OCI-LY3 (cell line): ENCODE data around the gene SYT7.

Source experiments
- H2AFZ ChIP-seq: fragments of 200-600, 300-600 bp; shearing (Covaris generic); 2 replicates; pipeline ENCODE4 v1.6.0; 2014; ENCODE audit warnings: antibody characterized with exemption, low read depth, low read length
- H3K27ac ChIP-seq: fragments of 200-600, 300-600 bp; sonication (generic); 2 replicates; pipeline ENCODE4 v1.5.1; 2014; ENCODE audit warnings: mild to moderate bottlenecking, low read length, moderate library complexity, mixed read lengths
- H3K27me3 ChIP-seq: fragments of 200-600, 300-600 bp; sonication (generic); 2 replicates; pipeline ENCODE4 v1.6.1; 2014; ENCODE audit warnings: low read depth, low read length, mixed read lengths
- H3K36me3 ChIP-seq: fragments of 200-600, 300-600 bp; sonication (generic); replicated peaks from 2 replicates; pipeline ENCODE3; 2014; ENCODE audit warnings: low read depth, low read length, mixed read lengths
- H3K4me1 ChIP-seq: fragments of 300-600, 200-600 bp; sonication (generic); 2 replicates; pipeline ENCODE4 v1.6.1; 2014; ENCODE audit warnings: low read length, mixed read lengths
- H3K4me2 ChIP-seq: fragments of 200-600, 300-600 bp; sonication (generic); 2 replicates; pipeline ENCODE4 v1.6.1; 2014; ENCODE audit warnings: low read length, mixed read lengths
- H3K4me3 ChIP-seq: fragments of 300-600, 200-600 bp; sonication (generic); 2 replicates; pipeline ENCODE4 v1.5.1; 2014; ENCODE audit warnings: antibody characterized with exemption, mild to moderate bottlenecking, low read length, moderate library complexity
- H3K79me2 ChIP-seq: fragments of 300-600, 200-600 bp; shearing (Covaris generic); 2 replicates; pipeline ENCODE4 v1.6.1; 2014; ENCODE audit warnings: mild to moderate bottlenecking, low read length, mixed read lengths
- H3K9ac ChIP-seq: fragments of 300-600, 200-600 bp; shearing (Covaris generic); 2 replicates; pipeline ENCODE4 v1.6.0; 2014; ENCODE audit warnings: mild to moderate bottlenecking, low read length, moderate library complexity
- H3K9me3 ChIP-seq: fragments of 200-600, 300-600 bp; shearing (Covaris generic); 2 replicates; pipeline ENCODE4 v1.6.1; 2014; ENCODE audit warnings: low read length, mixed read lengths; ENCODE audit not compliant: insufficient read depth
- H4K20me1 ChIP-seq: fragments of 200-600, 300-600 bp; sonication (generic); 2 replicates; pipeline ENCODE4 v1.6.1; 2016; ENCODE audit warnings: low read length, mixed read lengths; ENCODE audit not compliant: insufficient read depth
- CTCF ChIP-seq: fragments of 200-600, 300-600 bp; sonication (generic); IDR thresholded peaks from 2 replicates; pipeline ENCODE4 v1.5.1; 2014; ENCODE audit warnings: antibody characterized with exemption, low read length, low read depth
- EZH2phosphoT487 ChIP-seq: fragments of 200-600 bp; shearing (Covaris generic); IDR thresholded peaks from 2 replicates; pipeline ENCODE4 v1.6.1; 2018; ENCODE audit warnings: antibody characterized with exemption, mixed run types, low read depth

Gene SYT7

GRCh38 chr11:61613870-61614269, 33.0 kb upstream of the SYT7 start:
- H3K79me2 ChIP-seq: no peaks in the 10 kb centered on the region
- peaks cover 33% of the 10 kb centered on the region for H3K27me3 ChIP-seq
- H3K4me1 ChIP-seq: no peaks in the 10 kb centered on the region
- no peak overlapping the region for H3K27ac ChIP-seq
- TF ChIP-seq CTCF: no peak
- no peak for TF ChIP-seq EZH2phosphoT487
- H3K4me2 ChIP-seq: no peak overlapping the region
- no peak overlapping the region for H3K4me3 ChIP-seq
- no peak overlapping the region for H2AFZ ChIP-seq
- no peak overlapping the region for H3K9ac ChIP-seq
- H3K36me3 ChIP-seq: no peaks in the 10 kb centered on the region
- no peaks in the 10 kb centered on the region for H3K9me3 ChIP-seq
- H4K20me1 ChIP-seq: no peaks in the 10 kb centered on the region

GRCh38 chr11:61613051-61613450, 32.2 kb upstream of the SYT7 start:
- no peak overlapping the region for H3K4me2 ChIP-seq
- no peak overlapping the region for H2AFZ ChIP-seq
- H3K4me3 ChIP-seq: no peak overlapping the region
- H3K9ac ChIP-seq: no peak overlapping the region
- H3K27me3 ChIP-seq: peaks cover 38% of the 10 kb centered on the region
- no peaks in the 10 kb centered on the region for H3K79me2 ChIP-seq
- no peaks in the 10 kb centered on the region for H3K36me3 ChIP-seq
- H3K9me3 ChIP-seq: no peaks in the 10 kb centered on the region
- TF ChIP-seq EZH2phosphoT487 (no peak), CTCF (no peak)
- no peaks in the 10 kb centered on the region for H3K4me1 ChIP-seq
- no peaks in the 10 kb centered on the region for H4K20me1 ChIP-seq
- no peak overlapping the region for H3K27ac ChIP-seq

GRCh38 chr11:61611309-61611708, 30.4 kb upstream of the SYT7 start:
- Histone ChIP-seq H3K27ac (no peak overlapping the region), H3K79me2 (no peaks in the 10 kb centered on the region), H3K27me3 (peaks cover 47% of the 10 kb centered on the region), H3K4me2 (no peak overlapping the region), H3K36me3 (no peaks in the 10 kb centered on the region), H3K9me3 (no peaks in the 10 kb centered on the region), H4K20me1 (no peaks in the 10 kb centered on the region), H3K4me3 (no peak overlapping the region), H3K9ac (no peak overlapping the region), H2AFZ (no peak overlapping the region), H3K4me1 (no peaks in the 10 kb centered on the region)
- TF ChIP-seq CTCF: no peak
- TF ChIP-seq EZH2phosphoT487: no peak

- no peak overlapping the region for H3K27ac ChIP-seq
- 0 out of 2 replicates have a peak, but pooled peaks cover 2% of the 10 kb centered on the region for H4K20me1 ChIP-seq
- H3K36me3 ChIP-seq: no peaks in the 10 kb centered on the region
- no peaks in the 10 kb centered on the region for H3K4me1 ChIP-seq
- no peak overlapping the region for H2AFZ ChIP-seq
- H3K4me3 ChIP-seq: no peak overlapping the region
- no peaks in the 10 kb centered on the region for H3K9me3 ChIP-seq
- H3K79me2 ChIP-seq: no peaks in the 10 kb centered on the region
- H3K4me2 ChIP-seq: no peak overlapping the region
- H3K9ac ChIP-seq: no peak overlapping the region
- no peak for TF ChIP-seq CTCF
- TF ChIP-seq EZH2phosphoT487: no peak
- H3K27me3 ChIP-seq: peaks cover 51% of the 10 kb centered on the region
Measured at GRCh38 chr11:61610905-61611304, 30.0 kb upstream of the SYT7 start.
